ENCODE results near the gene PVALEF.
A peak's percentile ranks its signal among the peaks of the same experiment; 100 is the strongest.

Gene PVALEF

DNA sequence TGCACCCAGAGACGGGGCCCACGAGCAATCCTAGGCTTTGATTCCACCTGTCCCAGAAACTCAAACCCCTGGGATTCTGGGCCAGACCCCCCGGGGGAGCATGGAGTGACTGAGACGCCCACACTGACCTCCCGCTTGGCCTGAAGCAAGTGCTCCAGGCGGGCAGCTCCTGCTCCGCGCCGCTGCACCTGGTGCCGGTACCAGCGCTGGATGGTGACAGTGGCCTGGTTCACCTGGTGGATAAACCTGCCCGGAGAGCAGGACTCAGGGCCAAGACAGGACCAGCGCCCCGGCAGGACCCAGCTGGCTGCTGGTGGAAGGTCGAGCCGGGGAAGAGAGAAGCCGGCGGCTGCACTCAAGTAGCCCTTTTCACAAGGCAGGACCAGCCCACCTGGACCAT is 34.9 kb downstream of the PVALEF start:
- no peak for DNase-seq

DNA sequence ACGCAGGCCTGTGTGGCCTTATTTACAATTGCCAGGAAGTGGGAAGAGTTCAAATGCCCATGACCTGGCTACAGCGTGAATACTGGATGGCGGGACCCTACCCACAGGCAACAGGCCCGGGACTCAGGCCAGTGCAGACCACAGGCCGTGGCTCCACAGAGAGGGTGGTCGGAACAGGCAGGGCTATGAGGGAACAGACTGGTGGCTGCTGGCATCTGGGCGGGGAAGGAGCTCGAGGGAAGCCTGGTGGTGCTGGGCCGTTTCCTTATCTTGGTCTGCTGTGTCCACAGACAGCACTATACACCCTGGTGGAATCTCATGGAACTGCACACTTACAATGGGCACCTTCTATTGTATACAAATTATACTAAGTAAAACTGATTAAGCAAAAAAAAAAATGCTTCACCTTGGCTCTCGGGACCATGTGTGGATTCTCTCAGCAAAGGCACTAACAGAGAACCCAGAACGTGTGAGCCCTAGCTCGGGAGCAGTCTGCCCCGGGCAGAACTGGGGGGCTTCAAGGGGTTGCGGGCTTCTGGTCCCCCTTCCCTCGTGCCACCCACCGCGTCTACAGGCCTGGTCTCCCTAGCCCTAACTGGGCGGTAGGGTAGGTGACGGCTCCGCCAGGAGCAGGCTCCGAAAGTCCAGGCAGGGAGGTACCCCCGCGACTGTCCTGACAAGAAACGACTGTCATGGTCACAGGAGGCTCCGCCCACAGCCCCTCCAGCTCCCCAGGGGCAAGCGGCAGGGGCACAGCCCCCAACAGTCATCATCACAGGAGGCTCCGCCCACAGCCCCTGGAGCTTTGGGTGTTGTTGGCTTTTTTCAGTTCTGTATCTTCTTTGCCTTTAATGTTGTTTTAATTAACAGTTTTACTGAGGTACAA is 35.6 kb downstream of the PVALEF start:
- peak; percentile 49 for DNase-seq

DNA sequence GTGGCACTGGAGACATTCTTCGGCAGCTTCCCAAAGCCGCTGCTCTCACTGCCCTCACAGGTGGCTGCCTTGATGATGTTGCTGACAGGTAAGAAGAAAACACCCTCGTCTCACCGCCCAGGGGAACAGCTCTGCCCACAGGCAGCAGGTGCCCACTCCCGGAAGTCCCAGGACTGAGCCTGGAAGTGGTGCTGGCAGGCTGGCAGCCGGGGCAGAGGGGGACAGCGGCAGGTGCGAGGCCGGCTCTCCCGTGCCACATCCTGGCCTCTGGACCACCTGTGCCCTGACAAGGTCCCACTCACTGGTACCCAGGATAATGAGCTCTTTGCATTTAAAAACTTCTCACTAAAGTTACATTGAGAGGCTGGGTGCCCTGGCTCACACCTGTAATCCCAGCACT is 37.0 kb downstream of the PVALEF start:
- DNase-seq: no peak

DNA sequence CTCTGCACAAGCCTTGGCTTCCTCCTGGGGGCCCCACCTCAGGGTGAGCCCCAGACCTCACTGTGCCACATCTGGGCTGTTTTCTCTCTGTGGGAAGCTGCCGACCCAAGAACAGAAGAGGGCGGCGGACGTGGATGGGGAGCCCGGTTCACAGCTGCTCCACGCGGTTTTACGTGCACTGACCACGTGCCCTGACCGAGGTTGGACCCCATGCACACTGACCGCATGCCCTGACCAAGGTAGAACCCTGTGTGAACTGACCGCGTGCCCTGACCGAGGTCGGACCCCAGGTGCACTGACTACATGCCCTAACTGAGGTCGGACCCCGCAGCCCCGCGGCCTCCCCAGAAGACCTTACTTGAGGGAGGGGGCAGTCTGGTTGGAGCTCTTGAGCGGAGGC is 37.8 kb downstream of the PVALEF start:
- no peak for DNase-seq

DNA sequence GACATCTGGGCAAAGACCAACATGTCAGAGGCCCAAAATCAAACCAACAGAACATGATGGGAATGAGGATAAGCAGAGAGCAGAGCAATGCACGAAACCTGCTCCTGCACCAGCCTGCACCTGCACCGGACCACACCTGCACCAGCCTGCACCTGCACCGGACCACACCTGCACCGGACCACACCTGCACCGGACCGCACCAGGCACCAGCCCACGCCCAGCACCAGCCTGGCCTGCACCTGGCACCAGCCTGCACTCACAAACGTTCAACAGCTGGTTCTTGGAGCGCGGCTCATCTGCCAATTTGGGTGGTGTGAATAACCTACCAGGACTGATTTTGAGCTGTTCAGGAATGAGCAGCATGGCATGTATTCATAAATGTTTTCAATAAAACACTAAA is 39.3 kb downstream of the PVALEF start:
- DNase-seq: no peak

DNA sequence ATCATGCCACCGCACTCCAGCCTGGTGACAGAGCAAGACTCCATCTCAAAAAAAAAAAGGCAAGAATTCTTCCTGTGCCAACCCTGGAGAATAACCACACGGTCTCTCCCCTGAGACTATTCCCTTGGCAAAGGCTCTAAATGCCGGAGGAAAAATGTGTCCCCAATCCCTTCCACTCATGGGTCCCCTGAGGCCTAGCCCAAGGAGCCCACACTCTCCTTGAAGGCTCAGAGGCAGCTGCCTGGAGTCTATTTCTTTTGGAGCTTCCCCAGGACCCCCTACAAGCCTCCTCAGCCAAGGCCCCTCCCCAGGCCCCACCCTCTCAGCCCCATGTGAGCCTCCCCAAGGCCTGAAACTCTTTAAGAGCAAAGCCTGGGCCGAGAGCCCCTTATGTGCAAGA is 40.9 kb downstream of the PVALEF start:
- no peak for DNase-seq

DNA sequence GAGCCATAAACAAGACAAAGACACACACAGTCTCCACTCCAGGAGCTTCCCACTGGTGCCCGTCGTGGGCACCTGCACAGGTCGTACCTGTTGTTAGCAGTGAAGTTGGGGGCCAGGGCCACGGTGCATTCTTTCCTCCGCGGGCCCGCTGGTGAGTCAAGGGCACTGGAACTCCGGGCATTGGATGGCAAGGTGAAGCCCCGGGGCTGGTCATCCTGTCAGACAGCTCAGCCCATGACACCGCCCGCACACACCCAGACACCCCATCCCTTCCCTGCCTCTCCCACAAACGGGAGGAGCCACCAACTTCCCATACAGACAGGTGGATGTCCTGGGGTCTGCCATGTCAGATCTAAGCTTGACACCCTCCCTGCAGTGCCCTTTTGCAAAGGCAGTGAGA is 41.4 kb downstream of the PVALEF start:
- DNase-seq: no peak

DNA sequence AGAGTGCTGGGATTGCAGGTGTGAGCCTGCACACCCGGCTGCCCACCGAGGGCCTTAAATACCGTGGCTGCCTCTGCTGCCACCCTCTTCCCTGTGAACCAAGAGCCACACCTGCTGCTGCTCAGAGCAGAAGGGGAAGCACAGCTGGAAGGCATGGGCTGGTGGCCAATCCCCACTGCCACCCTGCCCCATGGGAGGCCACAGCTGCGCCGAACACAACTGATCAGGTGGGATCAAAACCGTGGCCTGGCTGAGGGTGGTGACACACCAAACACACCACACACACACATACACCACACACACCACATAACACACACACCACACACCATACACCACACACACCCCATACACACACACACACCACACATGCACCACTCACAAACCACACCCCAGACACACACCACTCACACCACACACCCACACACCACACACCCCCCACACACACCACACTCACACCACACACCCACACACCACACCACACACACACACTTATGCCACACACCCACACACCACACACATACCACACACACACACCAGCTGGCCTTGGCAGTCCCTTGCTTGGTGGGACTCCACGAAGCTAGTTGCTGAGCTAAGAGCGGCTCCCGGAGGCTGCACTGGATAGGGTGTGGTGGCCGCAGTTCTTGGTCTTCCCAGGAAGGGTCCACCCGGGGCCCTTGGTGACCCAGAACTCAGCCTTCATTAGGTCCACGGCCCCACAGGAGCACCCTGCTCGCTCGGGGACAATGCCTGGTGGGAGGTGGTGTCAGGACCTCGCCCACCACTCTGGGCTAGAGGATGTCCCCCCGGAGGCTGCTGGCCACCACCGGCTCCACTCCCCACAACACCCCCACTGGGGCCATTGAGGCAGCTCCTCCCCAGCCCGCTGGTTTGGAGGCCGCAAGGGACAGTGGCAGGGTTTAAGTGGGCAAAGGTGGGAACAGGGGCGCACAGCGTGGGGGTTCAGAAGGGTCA is 42.6 kb downstream of the PVALEF start:
- DNase-seq: no peak

DNA sequence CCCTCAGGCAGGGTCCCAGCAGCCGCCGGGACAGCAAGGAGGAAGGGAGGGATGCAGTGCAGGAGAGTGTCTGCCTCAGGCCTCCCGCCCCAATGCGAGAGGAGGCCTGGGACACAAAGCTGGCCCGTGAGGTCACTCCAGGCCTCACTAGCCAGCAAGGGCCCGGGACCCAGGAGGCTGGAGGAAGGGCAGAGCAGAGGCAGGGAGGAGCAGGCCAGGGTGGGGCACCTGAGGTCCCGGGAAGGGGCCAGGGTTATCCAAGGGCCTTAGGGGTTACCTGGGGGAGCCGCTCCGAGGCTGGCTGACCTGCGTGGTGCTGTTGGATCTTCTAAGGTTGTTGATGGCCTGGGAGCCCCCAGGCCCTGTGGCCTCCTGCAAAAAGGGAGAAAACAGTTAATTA is 43.3 kb downstream of the PVALEF start:
- DNase-seq: no peak

DNA sequence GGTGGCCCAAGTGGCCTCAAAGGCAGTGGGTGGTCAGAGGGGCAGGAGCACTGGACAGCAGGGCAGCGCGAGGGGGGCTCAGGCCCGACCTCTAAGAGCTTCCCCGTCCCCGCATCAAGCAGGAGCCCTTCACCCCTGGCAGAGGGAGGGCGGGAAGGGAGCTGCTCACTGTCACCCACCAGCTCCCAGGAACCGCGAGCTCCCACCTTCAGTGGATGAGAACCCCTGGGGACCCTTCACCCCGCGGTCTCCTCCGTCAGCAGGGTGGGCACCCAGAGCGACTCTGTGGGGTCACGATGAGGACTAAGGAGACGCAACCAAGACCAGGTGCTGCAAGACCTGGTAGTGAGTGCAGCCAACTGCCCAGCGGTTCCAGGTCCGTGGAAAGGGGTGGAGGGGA is 43.8 kb downstream of the PVALEF start:
- no peak for DNase-seq

DNA sequence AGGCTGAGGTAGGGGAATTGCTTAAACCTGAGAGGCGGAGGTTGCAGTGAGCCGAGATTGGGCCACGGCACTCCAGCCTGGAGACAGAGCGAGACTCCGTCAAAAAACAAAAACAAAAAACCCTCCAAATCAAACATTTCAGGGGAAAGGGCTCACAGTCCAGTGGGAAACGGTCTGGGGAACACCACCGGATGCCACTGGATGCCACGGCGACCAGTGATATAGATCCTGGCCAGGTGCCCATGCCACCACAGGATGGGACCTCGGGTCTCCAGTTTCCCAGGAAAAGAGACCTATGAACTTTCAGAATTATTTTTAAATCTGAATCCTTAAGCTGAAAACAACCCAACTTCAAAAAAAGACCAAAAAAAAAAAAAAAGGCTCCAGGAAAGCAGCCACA is 45.2 kb downstream of the PVALEF start:
- DNase-seq: no peak

DNA sequence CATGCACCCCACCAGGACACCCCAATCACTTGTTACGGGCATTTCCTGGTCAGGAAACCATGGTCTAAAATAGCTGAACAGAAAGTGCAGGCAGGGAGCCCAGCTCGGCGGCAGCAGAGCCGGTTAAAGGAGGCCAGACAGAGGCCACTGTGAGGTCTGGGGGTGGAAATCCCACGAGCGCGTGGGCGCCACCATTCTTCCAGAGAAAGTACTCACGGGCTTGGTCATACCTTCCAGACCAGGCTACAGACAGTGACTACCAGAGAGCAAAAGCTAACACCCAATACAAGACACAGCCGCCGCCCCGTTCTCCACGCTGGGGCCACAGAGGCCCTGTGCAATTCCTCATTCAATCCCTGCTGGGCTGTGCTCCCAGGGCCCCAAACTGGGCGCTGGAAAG is 45.6 kb downstream of the PVALEF start:
- DNase-seq: no peak

DNA sequence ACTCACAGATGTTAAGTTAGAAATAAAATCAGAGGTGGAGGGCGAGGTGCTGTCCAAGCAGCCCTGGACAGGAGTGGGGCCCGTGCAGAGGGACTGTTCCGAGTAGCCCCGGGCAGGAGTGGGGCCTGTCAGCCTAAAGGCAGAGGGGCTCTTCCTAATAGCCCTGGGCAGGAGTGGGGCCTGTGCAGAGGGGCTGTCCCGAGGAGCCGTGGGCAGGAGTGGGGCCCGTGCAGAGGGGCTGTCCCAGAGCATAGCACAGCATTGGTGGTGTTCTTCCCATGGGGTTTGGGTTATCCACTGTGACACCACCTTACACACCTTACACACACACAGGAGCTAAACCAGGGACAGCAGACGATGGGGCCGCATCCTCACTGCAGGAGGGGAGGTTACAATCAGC is 47.1 kb downstream of the PVALEF start:
- DNase-seq: no peak

DNA sequence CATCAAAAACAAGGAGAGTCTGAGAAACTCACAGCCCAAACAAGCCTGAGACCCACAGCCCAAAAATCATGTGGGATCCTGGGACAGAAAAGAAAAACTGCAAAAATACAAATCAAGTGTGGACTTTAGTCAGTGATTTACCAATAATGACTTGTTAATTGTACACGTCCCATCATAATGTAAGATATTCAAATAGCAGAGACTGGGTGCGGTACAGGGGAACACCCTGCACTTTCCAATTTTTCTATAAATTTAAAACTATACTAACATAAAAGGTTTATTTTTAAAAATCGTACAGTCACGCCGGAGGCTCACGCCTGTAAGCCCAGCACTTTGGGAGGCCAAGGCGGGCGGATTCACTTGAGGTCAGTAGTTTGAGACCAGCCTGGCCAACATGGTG is 48.7 kb downstream of the PVALEF start:
- no peak for DNase-seq

DNA sequence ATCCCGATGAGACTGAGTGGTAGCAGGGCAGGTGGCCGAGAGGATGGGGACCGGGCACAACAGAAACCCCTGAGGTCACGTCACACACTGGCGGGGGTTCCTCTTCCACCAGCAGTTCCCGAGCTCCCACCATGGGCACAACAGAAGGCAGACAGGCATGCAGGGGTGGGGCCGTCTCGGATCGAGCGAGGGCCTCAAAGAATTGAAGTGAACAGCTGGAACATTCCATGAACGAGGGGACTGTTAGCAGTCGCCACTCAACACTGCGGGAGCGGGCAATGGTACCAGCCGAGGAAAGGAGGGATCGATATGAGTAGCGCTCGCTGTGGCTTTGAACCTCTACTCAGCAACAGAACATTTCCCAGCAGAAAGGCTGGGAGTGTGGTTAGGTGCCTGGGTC is 52.2 kb downstream of the PVALEF start:
- no peak for DNase-seq

DNA sequence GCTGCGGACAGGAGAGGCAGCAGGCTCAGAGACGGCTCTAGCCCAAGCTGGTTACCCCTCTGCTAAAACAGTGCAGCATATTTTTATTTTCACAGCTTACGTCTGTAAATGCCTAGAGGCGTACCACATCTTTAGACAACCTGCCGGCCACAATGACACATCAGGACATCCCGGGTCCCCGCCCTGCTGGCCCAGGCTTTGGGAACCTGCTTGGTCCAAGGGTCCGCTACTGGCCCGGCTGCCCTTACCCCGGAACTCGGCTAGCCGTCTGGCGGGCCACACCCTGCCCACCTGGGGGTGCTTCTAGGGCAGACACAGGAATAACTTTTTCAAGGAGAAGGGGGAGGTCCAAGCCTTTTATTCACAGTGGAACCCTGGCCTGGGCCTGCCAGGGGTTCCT is 53.2 kb downstream of the PVALEF start:
- DNase-seq: no peak

DNA sequence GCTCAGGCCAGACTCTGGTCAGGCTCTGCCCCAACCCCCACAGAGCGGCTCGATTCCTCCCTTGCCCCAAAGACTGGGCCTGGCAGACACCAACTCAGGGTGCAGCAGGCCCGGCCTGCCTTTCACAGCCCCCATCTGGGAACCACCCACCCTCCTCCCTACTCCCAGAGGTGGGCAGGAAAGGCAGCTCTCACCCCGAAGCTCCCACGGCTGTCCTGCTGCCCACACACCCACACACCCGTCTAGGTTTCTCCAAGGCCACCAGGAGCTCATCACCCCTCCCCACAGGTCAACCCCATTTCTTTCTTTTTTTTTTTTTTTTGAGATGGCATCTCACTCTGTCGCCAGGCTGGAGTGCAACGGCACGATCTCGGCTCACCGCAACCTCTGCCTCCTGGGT is 53.7 kb downstream of the PVALEF start:
- no peak for DNase-seq

DNA sequence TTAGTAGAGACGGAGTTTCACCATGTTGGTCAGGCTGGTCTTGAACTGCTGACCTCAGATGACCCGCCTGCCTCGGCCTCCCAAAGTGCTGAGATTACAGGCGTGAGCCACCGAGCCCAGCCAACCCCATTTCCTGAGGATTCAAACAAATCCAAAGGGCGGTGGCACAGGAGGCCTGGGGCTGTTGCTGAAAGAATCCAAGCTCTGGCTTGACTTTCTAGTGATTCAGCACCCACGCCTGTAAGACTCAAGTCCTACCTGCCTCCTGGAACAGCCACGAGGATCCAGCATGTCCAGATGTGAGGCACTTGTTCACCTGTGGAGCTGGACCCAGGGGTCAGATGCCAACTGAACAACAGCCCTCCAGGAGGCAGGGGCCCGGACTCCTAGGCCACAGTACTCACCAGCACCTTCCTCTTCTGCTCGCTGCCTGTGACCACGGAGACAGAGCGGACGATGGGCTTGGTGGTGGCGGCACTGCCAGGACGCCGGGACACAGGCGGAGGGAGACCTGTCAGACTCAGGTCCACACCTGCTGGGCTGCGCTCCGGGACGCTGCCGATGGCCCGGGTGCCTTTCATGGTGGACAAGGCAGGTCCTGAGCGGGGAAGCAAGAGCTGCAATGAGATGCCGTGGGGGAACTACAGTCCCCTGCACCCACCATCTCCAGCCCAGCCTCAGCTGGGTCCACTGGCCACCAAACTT is 54.3 kb downstream of the PVALEF start:
- no peak for DNase-seq

DNA sequence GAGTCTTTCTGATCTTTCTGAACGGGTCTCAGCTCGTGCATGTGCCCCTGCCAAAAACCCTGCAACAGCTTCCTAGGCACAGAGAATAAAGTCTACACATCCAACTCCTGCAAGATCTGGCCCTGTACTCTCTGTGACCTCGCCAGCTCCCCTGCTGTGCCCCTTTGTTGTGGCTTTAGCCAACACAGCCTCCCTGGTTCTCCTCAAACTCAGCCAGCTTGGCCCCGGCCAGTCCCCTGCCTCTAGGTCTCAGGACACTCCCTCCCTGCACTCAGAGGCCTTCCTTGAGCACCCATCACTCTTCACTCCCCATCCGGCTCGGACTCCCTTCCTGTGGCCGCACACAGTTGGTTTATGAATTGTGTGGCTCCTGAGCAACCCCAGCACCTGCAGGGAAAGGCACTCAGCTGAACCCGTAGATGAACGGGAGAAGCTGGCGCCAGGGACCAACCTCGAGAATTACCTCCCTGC is 56.1 kb downstream of the PVALEF start:
- no peak for DNase-seq

DNA sequence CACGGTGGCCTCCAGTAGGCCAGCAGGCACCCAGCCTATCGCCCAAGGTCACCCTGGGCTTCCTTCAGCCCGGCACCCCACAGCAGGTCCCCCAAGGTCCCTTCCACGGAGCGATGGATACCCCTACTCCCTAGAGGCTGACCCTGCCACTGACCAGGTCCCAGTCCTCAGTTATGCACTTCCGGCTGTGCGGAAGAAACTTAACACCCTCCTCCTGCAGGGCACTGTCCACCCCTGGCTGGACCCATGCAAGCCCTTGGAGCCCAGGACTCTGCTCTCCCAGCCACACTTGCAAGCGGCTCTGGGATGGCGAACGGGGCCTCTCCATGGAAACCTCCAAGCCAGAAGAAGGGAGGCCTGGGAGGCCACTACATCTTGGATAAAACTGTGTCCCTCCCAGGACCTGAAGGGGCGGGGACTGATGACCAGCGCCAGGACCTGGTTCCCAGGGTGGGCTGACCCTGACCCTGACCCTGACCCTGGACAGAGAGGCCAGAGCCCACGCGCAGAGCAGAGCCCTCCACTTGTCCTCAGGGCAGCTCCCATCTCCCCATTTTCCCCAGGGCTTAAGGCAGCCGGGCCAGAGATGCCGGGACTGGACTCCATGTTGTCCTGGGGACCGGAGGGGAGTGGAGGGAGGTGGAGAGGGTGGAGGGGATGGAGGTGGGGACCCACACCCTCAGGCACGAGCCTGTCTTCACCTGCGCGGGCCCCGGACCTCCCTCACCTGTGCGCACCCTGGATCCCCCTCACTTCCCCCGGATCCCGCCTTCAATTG is 56.7 kb downstream of the PVALEF start:
- DNase-seq: no peak

DNA sequence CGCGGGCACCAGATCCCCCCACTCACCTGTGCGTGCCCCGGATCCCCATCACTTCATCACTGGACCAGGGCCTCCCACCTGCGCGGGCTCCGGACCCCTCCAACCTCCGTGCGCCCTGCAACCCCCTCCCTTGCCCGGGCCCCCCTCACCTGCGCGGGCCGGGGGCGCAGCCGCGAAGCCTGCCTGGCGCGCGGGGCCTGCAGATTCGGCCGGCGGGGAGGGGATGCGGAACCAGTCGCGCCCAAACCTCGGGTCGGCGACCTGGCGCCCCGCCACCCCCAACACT is 57.3 kb downstream of the PVALEF start:
- no peak for DNase-seq

DNA sequence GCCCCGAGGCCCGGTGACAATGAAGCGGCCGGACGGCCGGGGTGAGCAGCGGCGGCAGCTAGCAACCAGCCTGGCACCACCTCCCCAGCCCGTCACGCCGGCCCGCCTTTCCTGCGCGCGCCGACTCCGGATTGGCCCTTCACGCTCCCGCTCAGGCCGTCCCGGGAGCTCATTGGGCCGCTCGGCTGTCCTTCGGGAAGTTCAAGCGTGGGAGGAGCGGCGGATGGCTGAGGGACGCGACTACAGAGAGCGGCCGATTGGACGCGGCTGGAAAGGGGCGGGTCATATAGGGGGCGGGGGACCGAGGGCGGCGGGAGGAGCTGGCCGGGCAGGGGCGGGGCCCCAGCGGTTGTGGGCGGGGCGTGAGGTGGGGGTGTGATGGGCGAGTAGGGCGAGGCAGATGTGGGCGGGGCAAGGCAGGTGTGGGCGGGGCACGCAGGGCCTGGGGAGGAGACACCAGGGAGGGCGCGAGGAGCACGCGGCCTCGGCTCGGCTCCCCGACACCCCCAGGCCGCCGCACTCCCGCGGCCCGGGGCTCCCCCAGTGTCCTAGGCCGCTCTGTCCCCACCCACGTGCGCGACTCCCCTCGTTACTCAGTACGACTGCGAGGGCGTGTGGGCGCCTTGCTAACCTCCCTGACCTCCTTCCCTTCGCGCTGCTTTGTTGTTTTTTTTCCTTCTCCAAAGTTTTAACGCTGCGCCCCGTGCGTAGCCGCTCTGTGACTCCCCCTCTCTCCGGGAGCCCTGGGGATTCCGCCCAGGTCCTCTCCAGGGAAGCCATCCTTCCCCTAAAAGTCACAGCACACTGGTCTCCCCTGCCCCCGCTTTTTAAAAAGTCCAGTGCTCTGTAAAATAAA is 57.8 kb downstream of the PVALEF start, which contains the start of gene CEP131:
Gene CEP131, minus strand, starts transcription at position 60 of the 856 bp plus-strand sequence. CDS start 2,909 bp downstream, outside the sequence.
- peak; percentile 100 for DNase-seq

Measured in activated CD4-positive, alpha-beta T cell treated with anti-CD3 and anti-CD28 coated beads for 48 hours (primary cell).